Keratinocyte (primary cell): ENCODE measurements around the gene AAGAB. TPM values are rescaled to one million over a fixed set of nuclear protein-coding genes. Genes with fewer than 3 reads are reported as not detected.

Experiments used
- DNase-seq: peaks from one replicate; pipeline ENCODE4 v3.0.0-alpha.2; 2011; ENCODE audit warnings: low read depth, missing footprints, low spot score
- FAIRE-seq: peaks from 2 replicates; lab custom pipeline; 2011; peaks lifted over from hg19 to GRCh38; lab: Jason Lieb, UNC
- H2AFZ ChIP-seq: 2 replicates; pipeline ENCODE4 v1.6.0; 2012; ENCODE audit warnings: low read length, control low read depth, inconsistent platforms; ENCODE audit not compliant: control insufficient read depth
- H3K27ac ChIP-seq: 2 replicates; pipeline ENCODE4 v1.5.1; 2011; ENCODE audit warnings: low read length; ENCODE audit not compliant: control insufficient read depth, insufficient read depth
- H3K27me3 ChIP-seq: 3 replicates; pipeline ENCODE4 v1.6.0; 2011; ENCODE audit warnings: low read length; ENCODE audit not compliant: control insufficient read depth, insufficient read depth; ENCODE audit errors: extremely low read depth
- H3K36me3 ChIP-seq, 2 experiments: 2 replicates in 1 of 2; 3 replicates in 1 of 2; pipeline ENCODE4 v1.5.1; 2011; ENCODE audit warnings: low read length in 2 of 2, mild to moderate bottlenecking in 1 of 2; ENCODE audit not compliant: control insufficient read depth in 2 of 2, insufficient read depth in 2 of 2; ENCODE audit errors: extremely low read depth in 1 of 2
- H3K4me1 ChIP-seq: 3 replicates; pipeline ENCODE4 v1.5.1; 2011; ENCODE audit warnings: low read length; ENCODE audit not compliant: control insufficient read depth, insufficient read depth; ENCODE audit errors: extremely low read depth
- H3K4me2 ChIP-seq: 3 replicates; pipeline ENCODE4 v1.6.0; 2011; ENCODE audit warnings: low read depth, low read length; ENCODE audit not compliant: control insufficient read depth, insufficient read depth; ENCODE audit errors: extremely low read depth
- H3K4me3 ChIP-seq, 3 experiments: fragments of 200-600 bp in 1 of 3; sonication (generic) in 1 of 3; 2 replicates in 2 of 3; 3 replicates in 1 of 3; pipeline ENCODE4 v1.5.1; 2011 to 2016; ENCODE audit warnings: low read length in 3 of 3, mild to moderate bottlenecking in 3 of 3, control low read depth in 2 of 3, inconsistent platforms in 1 of 3, low read depth in 1 of 3, mixed read lengths in 1 of 3, mixed run types in 1 of 3, moderate library complexity in 1 of 3; ENCODE audit not compliant: control insufficient read depth in 2 of 3, insufficient read depth in 2 of 3; ENCODE audit errors: extremely low read depth in 1 of 3
- H3K79me2 ChIP-seq: 2 replicates; pipeline ENCODE4 v1.6.0; 2012; ENCODE audit warnings: low read length; ENCODE audit not compliant: control insufficient read depth, insufficient read depth
- H3K9ac ChIP-seq: 3 replicates; pipeline ENCODE4 v1.6.0; 2011; ENCODE audit warnings: low read length; ENCODE audit not compliant: control insufficient read depth, insufficient read depth; ENCODE audit errors: extremely low read depth
- H3K9me1 ChIP-seq: 3 replicates; pipeline ENCODE4 v1.6.0; 2011; ENCODE audit warnings: low read length; ENCODE audit not compliant: control insufficient read depth, insufficient read depth; ENCODE audit errors: extremely low read depth
- H3K9me3 ChIP-seq: 2 replicates; pipeline ENCODE4 v1.5.1; 2012; ENCODE audit warnings: low read depth, low read length; ENCODE audit not compliant: control insufficient read depth
- H4K20me1 ChIP-seq: 3 replicates; pipeline ENCODE4 v1.6.0; 2011; ENCODE audit warnings: low read length; ENCODE audit not compliant: control insufficient read depth, insufficient read depth; ENCODE audit errors: extremely low read depth
- EZH2 ChIP-seq: IDR thresholded peaks from one replicate; pipeline ENCODE4 v1.6.1; 2012; ENCODE audit warnings: inconsistent platforms, mild to moderate bottlenecking, low read length, moderate library complexity
- dilution Hi-C: fragments of 300-500 bp; cut with MboI; formaldehyde crosslinking; loops from one replicate; pipeline ENCODE4 v1.7.0; 2020; ENCODE audit warnings: low sequenced_read_pairs; ENCODE audit not compliant: extremely low pct_ligation_motif_present
- polyA plus RNA-seq, 5 experiments: library from polyadenylated mRNA; depleted of rRNA in 3 of 5; stranded (reverse) in 3 of 5; stranded (forward) in 1 of 5; unstranded in 1 of 5; fragments of >200 nt; gene quantifications; 1 replicate in 1 of 5; 2 replicates in 3 of 5; 3 replicates in 1 of 5; pipeline versions ENCODE4 v1.2.1 to v1.2.3, GENCODE V29; 2011 to 2012; ENCODE audit warnings: missing spikeins in 2 of 5, low read depth in 1 of 5, low replicate concordance in 1 of 5
- TF ChIP-seq, protein P1 (sequence below), 3 experiments: IDR thresholded peaks in 1 of 3; conservative IDR thresholded peaks in 1 of 3; optimal IDR thresholded peaks in 1 of 3; 2 replicates in 2 of 3; 3 replicates in 1 of 3; pipeline versions ENCODE3 to v1.5.1; 2011; ENCODE audit warnings: low read length in 3 of 3, mild to moderate bottlenecking in 3 of 3, moderate library complexity in 2 of 3, control low read depth in 1 of 3, inconsistent platforms in 1 of 3; ENCODE audit not compliant: insufficient read depth in 2 of 3; ENCODE audit errors: extremely low read depth in 1 of 3

Gene AAGAB
- polyA plus RNA-seq, 1 donor (not counting 4 experiments of a cell fraction or from before 2014, with no cell fraction given) = 82.7 TPM

DNA sequence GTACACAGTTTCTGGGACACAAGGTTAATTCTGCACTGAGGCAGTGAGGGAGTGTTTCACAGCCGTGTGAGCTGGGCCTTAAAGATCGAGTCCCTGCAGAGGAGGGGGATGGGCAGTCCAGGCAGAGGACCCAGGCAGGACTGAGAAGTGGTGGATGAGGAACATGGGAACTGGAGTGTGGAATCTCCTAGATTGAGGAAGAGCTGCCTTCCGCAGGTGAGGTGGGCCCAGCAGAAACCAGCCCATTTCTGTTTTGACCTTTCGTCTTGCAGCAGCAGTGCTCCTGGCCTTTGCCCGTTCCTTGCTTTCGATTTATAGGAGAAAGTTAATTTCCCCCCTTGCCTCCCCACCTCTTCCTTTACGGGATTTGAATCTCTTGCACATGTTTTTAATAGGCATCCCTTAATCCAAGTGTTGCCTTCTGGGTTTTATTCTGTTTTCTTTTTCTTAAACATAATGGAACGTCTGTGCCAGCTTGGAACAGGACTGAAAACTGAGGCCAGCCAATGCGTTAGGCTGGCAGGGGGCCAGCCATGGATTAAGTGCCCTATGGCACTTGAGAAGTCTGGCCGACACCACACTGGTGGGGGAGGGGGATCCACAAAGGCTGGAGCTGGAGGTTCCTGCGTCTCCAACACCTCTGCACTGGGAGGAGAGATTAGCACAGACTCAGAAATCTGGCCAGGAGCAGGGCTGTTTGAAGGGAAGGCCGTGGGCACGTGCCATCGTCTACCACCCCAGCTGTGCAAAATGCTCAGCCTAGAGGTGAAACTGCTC, 78.1 kb downstream of the AAGAB start:
- H3K27me3 ChIP-seq = no peaks in the 10 kb centered on the region
- peak overlapping the region; percentile 53 for H3K9ac ChIP-seq
- peaks cover 55% of the 10 kb centered on the region for H3K4me1 ChIP-seq
- FAIRE-seq (no peak), DNase-seq (no peak)
- H3K36me3 ChIP-seq = peaks cover 29 to 57% of the 10 kb centered on the region in 2 experiments
- peak overlapping the region; percentile 79 for H3K27ac ChIP-seq
- H3K4me3 ChIP-seq = no peak overlapping the region
- TF ChIP-seq EZH2 = no peak
- TF ChIP-seq, protein P1, sequence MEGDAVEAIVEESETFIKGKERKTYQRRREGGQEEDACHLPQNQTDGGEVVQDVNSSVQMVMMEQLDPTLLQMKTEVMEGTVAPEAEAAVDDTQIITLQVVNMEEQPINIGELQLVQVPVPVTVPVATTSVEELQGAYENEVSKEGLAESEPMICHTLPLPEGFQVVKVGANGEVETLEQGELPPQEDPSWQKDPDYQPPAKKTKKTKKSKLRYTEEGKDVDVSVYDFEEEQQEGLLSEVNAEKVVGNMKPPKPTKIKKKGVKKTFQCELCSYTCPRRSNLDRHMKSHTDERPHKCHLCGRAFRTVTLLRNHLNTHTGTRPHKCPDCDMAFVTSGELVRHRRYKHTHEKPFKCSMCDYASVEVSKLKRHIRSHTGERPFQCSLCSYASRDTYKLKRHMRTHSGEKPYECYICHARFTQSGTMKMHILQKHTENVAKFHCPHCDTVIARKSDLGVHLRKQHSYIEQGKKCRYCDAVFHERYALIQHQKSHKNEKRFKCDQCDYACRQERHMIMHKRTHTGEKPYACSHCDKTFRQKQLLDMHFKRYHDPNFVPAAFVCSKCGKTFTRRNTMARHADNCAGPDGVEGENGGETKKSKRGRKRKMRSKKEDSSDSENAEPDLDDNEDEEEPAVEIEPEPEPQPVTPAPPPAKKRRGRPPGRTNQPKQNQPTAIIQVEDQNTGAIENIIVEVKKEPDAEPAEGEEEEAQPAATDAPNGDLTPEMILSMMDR (optimal IDR thresholded peaks at IDR 0.05 in 1 of 3, IDR thresholded peaks at IDR 0.05 in 1 of 3, conservative IDR thresholded peaks at IDR 0.05 in 1 of 3; ENCODE audit: extremely low read depth in 1 of 3, insufficient read depth in 2 of 3, low read length in 3 of 3) = no peak
- H3K4me2 ChIP-seq = no peak overlapping the region
- H3K79me2 ChIP-seq = peaks cover 25% of the 10 kb centered on the region
- no peaks in the 10 kb centered on the region for H3K9me1 ChIP-seq
- no peak overlapping the region for H2AFZ ChIP-seq
- dilution Hi-C loops = no loop called here
- H4K20me1 ChIP-seq = no peaks in the 10 kb centered on the region
- H3K9me3 ChIP-seq = no peaks in the 10 kb centered on the region

- Histone ChIP-seq H3K9ac (peak overlapping the region; percentile 53), H3K36me3 (peaks cover 28 to 63% of the 10 kb centered on the region in 2 experiments), H4K20me1 (no peaks in the 10 kb centered on the region), H3K9me3 (no peaks in the 10 kb centered on the region), H3K4me3 (no peak overlapping the region), H3K9me1 (peaks cover 1% of the 10 kb centered on the region), H3K27ac (peak overlapping the region; percentile 79), H3K27me3 (no peaks in the 10 kb centered on the region), H3K4me2 (peak overlapping the region; percentile 12), H3K4me1 (peaks cover 55% of the 10 kb centered on the region), H3K79me2 (peaks cover 25% of the 10 kb centered on the region), H2AFZ (no peak overlapping the region)
- no peak for FAIRE-seq
- TF ChIP-seq EZH2 = no peak
- TF ChIP-seq, protein P1 (optimal IDR thresholded peaks at IDR 0.05 in 1 of 3, IDR thresholded peaks at IDR 0.05 in 1 of 3, conservative IDR thresholded peaks at IDR 0.05 in 1 of 3; ENCODE audit: extremely low read depth in 1 of 3, insufficient read depth in 2 of 3, low read length in 3 of 3) = no peak
- dilution Hi-C loops = no loop called here
- no peak for DNase-seq
These were observed 78.8 kb downstream of the AAGAB start for GRCh38 chr15:67175643-67176071.
